Astrocyte (in vitro differentiated cells and primary cell): ENCODE measurements around the gene ARRDC3.

Source experiments
- EZH2 ChIP-seq: IDR thresholded peaks from 2 replicates; pipeline ENCODE4 v1.6.1; 2012; ENCODE audit warnings: mild to moderate bottlenecking, low read length, inconsistent platforms; ENCODE audit not compliant: insufficient read depth
- TF ChIP-seq, protein P1 (sequence below): IDR thresholded peaks from 2 replicates; pipeline ENCODE4 v1.5.1; 2011; ENCODE audit warnings: low read depth, mild to moderate bottlenecking, inconsistent platforms, low read length, moderate library complexity; ENCODE audit not compliant: insufficient read depth

DNA sequence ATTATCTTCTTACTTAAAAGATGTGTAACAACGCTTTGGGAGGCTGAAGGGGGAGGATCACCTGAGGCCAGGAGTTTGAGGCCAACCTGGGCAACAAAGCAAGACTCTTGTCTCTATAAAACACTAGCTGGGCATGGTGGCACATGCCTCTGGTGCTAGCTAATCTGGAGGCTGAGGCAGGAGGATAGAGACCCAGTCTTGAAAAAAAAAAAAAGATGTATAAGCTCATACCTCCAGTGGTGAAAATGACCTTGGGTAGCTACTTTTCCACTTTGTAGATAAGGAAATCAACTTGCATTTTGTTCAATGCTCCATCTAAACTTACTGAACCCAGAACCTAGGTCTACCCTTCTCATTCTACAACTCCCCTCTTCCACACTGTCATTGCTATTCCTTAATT, 16.6 kb downstream of the ARRDC3 start:
- TF ChIP-seq, protein P1, sequence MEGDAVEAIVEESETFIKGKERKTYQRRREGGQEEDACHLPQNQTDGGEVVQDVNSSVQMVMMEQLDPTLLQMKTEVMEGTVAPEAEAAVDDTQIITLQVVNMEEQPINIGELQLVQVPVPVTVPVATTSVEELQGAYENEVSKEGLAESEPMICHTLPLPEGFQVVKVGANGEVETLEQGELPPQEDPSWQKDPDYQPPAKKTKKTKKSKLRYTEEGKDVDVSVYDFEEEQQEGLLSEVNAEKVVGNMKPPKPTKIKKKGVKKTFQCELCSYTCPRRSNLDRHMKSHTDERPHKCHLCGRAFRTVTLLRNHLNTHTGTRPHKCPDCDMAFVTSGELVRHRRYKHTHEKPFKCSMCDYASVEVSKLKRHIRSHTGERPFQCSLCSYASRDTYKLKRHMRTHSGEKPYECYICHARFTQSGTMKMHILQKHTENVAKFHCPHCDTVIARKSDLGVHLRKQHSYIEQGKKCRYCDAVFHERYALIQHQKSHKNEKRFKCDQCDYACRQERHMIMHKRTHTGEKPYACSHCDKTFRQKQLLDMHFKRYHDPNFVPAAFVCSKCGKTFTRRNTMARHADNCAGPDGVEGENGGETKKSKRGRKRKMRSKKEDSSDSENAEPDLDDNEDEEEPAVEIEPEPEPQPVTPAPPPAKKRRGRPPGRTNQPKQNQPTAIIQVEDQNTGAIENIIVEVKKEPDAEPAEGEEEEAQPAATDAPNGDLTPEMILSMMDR, result no peak
- TF ChIP-seq EZH2, result no peak
